SK-N-MC (cell line): ENCODE data around the gene TMEM106C.

Experiments
- DNase-seq: peaks from one replicate; pipeline ENCODE4 v3.0.0-alpha.2; 2011; ENCODE audit warnings: low read depth, low spot score
- H3K27ac ChIP-seq: fragments of 200-600 bp; sonication (generic); 2 replicates; pipeline ENCODE4 v1.5.1; 2016; ENCODE audit warnings: mixed run types
- H3K36me3 ChIP-seq: fragments of 200-600 bp; sonication (generic); 2 replicates; pipeline ENCODE4 v1.6.1; 2017; ENCODE audit warnings: antibody characterized with exemption, low read length, mixed read lengths; ENCODE audit not compliant: insufficient read depth
- H3K4me3 ChIP-seq: fragments of 200-600 bp; sonication (generic); 2 replicates; pipeline ENCODE4 v1.5.1; 2016
- H3K9ac ChIP-seq: fragments of 200-600 bp; sonication (generic); 2 replicates; pipeline ENCODE4 v1.8.0; 2017; ENCODE audit warnings: mixed run types, mixed read lengths; ENCODE audit not compliant: insufficient read length
- H3K9me3 ChIP-seq: fragments of 200-600 bp; sonication (generic); 2 replicates; pipeline ENCODE4 v1.6.1; 2017; ENCODE audit warnings: low read depth, mild to moderate bottlenecking, antibody characterized with exemption, low read length, moderate library complexity, mixed read lengths
- EZH2 ChIP-seq: fragments of 200-600 bp; sonication (generic); IDR thresholded peaks from one replicate; pipeline ENCODE4 v1.6.1; 2017; ENCODE audit warnings: antibody characterized with exemption
- FOXP2 ChIP-seq: optimal IDR thresholded peaks from 2 replicates; pipeline ENCODE3; 2011; ENCODE audit warnings: mild to moderate bottlenecking, moderate library complexity; ENCODE audit not compliant: insufficient read depth; ENCODE audit errors: extremely low read length, control extremely low read depth
- POLR2AphosphoS5 ChIP-seq: IDR thresholded peaks from 2 replicates; pipeline ENCODE4 v1.6.1; 2012; ENCODE audit warnings: mild to moderate bottlenecking, low read depth, low read length, borderline replicate concordance

Gene TMEM106C

DNA sequence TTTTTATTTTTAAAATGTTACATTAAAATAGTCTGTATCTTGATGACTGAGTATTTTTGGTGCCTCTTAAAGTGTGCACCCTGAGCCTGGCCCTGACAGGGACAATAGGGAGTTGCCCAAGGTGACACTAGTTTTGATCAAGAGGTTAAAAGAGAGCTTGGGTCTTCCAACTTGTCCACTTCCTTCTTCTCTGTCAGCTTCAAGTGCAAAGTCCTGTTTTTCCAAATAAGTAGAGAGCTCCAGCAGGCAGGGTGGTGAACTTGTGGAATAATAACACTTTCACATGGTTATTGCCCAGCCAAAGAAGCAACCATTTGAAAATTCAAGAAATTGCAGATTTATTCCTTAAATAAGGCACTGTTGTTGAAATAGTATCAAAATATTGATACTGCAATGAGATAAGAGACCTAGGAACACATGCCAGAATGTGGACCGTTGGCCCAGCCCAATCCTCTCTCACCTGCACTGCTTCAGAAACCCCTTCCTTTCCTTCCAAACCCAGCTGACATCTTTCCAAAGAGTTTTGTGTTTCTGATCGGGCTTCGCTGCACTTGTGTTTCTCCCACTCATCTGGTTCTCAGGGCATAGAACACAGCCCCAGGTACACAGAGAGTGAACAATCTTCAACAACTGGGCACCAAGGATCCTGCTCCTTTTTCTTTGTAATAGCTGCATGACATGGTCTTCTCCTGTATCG lies 54.7 kb downstream of the TMEM106C start:
- H3K9me3 ChIP-seq: no peaks in the 10 kb centered on the region
- no peak overlapping the region for H3K9ac ChIP-seq
- no peak for DNase-seq
- no peak for TF ChIP-seq FOXP2
- no peak for TF ChIP-seq POLR2AphosphoS5
- no peak for TF ChIP-seq EZH2
- H3K27ac ChIP-seq: no peak overlapping the region
- H3K36me3 ChIP-seq: no peaks in the 10 kb centered on the region
- no peak overlapping the region for H3K4me3 ChIP-seq
